ENCODE measurements around the gene NOP9. TPM values are rescaled to one million over a fixed set of nuclear protein-coding genes. Genes with fewer than 3 reads are reported as not detected.
"Not testable (repeated sequence)": the region's sequence is repeated elsewhere in the genome, so short reads cannot be mapped to it uniquely, and the experiment has no call there.

Gene NOP9
- total RNA-seq, 4 donors from 2014 or later, result 16.6 to 29.2 (median 21.6) TPM

GRCh38 chr14:24351517-24351916 lies 51.9 kb downstream of the NOP9 start:
- no peaks in the 10 kb centered on the region for H3K9me3 ChIP-seq
- H3K27me3 ChIP-seq, result no peaks in the 10 kb centered on the region
- no peak for TF ChIP-seq CTCF (IDR thresholded peaks at IDR 0.05)
- TF ChIP-seq POLR2A (IDR thresholded peaks at IDR 0.05; ENCODE audit: low read depth), result no peak
- no peak for TF ChIP-seq POLR2AphosphoS5 (IDR thresholded peaks at IDR 0.05)
- TF ChIP-seq EP300 (IDR thresholded peaks at IDR 0.05), result no peak
- H3K4me1 ChIP-seq, result peaks cover 0 to 24% (median 21%) of the 10 kb centered on the region in 4 donors
- H3K27ac ChIP-seq (replicated peaks in 1 of 4), result no peak overlapping the region
- WGBS, result 20% methylated on average over 4 of the region's 4 CpGs
- no peaks in the 10 kb centered on the region for H3K36me3 ChIP-seq
- DNase-seq (ENCODE audit: extremely low spot score), result no peak
- intact Hi-C loops (cut with DNase I), result no loop called here
- no peak overlapping the region for H3K4me3 ChIP-seq

GRCh38 chr14:24353559-24354481 lies 54.2 kb downstream of the NOP9 start:
- intact Hi-C loops (cut with DNase I), result no loop called here
- DNase-seq (ENCODE audit: extremely low spot score), result no peak
- Histone ChIP-seq H3K27ac (replicated peaks in 1 of 4) (peak overlapping the region; percentile 5 to 65 (median 26)), H3K4me3 (no peak overlapping the region), H3K36me3 (no peaks in the 10 kb centered on the region), H3K9me3 (no peaks in the 10 kb centered on the region), H3K27me3 (no peaks in the 10 kb centered on the region), H3K4me1 (peaks cover 0 to 24% (median 21%) of the 10 kb centered on the region in 4 donors)
- 79% methylated on average over 5 of the region's 5 CpGs for WGBS
- TF ChIP-seq POLR2A (IDR thresholded peaks at IDR 0.05; ENCODE audit: low read depth), result no peak
- TF ChIP-seq CTCF (IDR thresholded peaks at IDR 0.05), result no peak
- no peak for TF ChIP-seq EP300 (IDR thresholded peaks at IDR 0.05)
- no peak for TF ChIP-seq POLR2AphosphoS5 (IDR thresholded peaks at IDR 0.05)

GRCh38 chr14:24354482-24354825 lies 54.8 kb downstream of the NOP9 start:
- H3K27me3 ChIP-seq; H3K36me3 ChIP-seq; intact Hi-C loops (cut with DNase I); H3K4me3 ChIP-seq; H3K9me3 ChIP-seq; DNase-seq (ENCODE audit: extremely low spot score): not testable (repeated sequence)
- peaks cover 0 to 24% (median 21%) of the 10 kb centered on the region in 4 donors for H3K4me1 ChIP-seq
- peak overlapping the region in 3 of 4 donors; percentile 5 to 65 (median 26) for H3K27ac ChIP-seq (replicated peaks in 1 of 4)
- 71% methylated on average over 3 of the region's 3 CpGs for WGBS

GRCh38 chr14:24355009-24355408 lies 55.4 kb downstream of the NOP9 start:
- peaks cover 0 to 24% (median 21%) of the 10 kb centered on the region in 4 donors for H3K4me1 ChIP-seq
- H3K4me3 ChIP-seq, result no peak overlapping the region
- intact Hi-C loops (cut with DNase I), result no loop called here
- H3K36me3 ChIP-seq, result no peaks in the 10 kb centered on the region
- 87% methylated on average over 7 of the region's 7 CpGs for WGBS
- no peaks in the 10 kb centered on the region for H3K27me3 ChIP-seq
- H3K9me3 ChIP-seq, result no peaks in the 10 kb centered on the region
- H3K27ac ChIP-seq (replicated peaks in 1 of 4), result no peak overlapping the region
- no peak for TF ChIP-seq POLR2A (IDR thresholded peaks at IDR 0.05; ENCODE audit: low read depth)
- no peak for TF ChIP-seq POLR2AphosphoS5 (IDR thresholded peaks at IDR 0.05)
- no peak for TF ChIP-seq EP300 (IDR thresholded peaks at IDR 0.05)
- TF ChIP-seq CTCF (IDR thresholded peaks at IDR 0.05), result no peak
- DNase-seq (ENCODE audit: extremely low spot score), result no peak

GRCh38 chr14:24356208-24356607 lies 56.6 kb downstream of the NOP9 start:
- Histone ChIP-seq H3K27me3 (no peaks in the 10 kb centered on the region), H3K9me3 (no peaks in the 10 kb centered on the region), H3K4me3 (no peak overlapping the region), H3K36me3 (no peaks in the 10 kb centered on the region), H3K27ac (replicated peaks in 1 of 4) (no peak overlapping the region), H3K4me1 (peaks cover 0 to 24% (median 21%) of the 10 kb centered on the region in 4 donors)
- no peak for DNase-seq (ENCODE audit: extremely low spot score)
- 90% methylated on average over 4 of the region's 4 CpGs for WGBS
- intact Hi-C loops (cut with DNase I), result no loop called here
- no peak for TF ChIP-seq CTCF (IDR thresholded peaks at IDR 0.05)
- TF ChIP-seq POLR2A (IDR thresholded peaks at IDR 0.05; ENCODE audit: low read depth), result no peak
- TF ChIP-seq EP300 (IDR thresholded peaks at IDR 0.05), result no peak
- no peak for TF ChIP-seq POLR2AphosphoS5 (IDR thresholded peaks at IDR 0.05)

Small RNAs within 50 kb of the gene (small RNA-seq; reads per million reads assigned to genes)
- gene RF00026, result 0 reads per million in 3 donors

Other genes with a start within 250 kb of the NOP9 start
- gene CARMIL3, start 247.8 kb upstream of the NOP9 start, total RNA-seq, result under 1 TPM in 2 of 4 donors, not detected in 2; 0.17 to 0.29 TPM
- gene CPNE6, start 228.3 kb upstream of the NOP9 start, total RNA-seq, result under 1 TPM in 3 of 4 donors, not detected in 1; 0.26 to 0.34 (median 0.33) TPM
- 10 to 100 TPM in 3 of 4 donors, 1 to 10 TPM in 1; 9.1 to 20.7 (median 12.5) TPM for gene PCK2, start 205.5 kb upstream of the NOP9 start, total RNA-seq
- gene DCAF11, start 185.1 kb upstream of the NOP9 start, total RNA-seq, result 10 to 100 TPM; 56.0 to 74.9 (median 66.8) TPM
- 1 to 10 TPM; 1.8 to 3.3 (median 3.0) TPM for gene NRL, start 184.9 kb upstream of the NOP9 start, total RNA-seq
- gene FITM1, start 169.2 kb upstream of the NOP9 start, total RNA-seq, result under 1 TPM in 3 of 4 donors, not detected in 1; 0.34 to 0.83 (median 0.52) TPM
- gene PSME1, start 163.7 kb upstream of the NOP9 start, total RNA-seq, result 100 to 1,000 TPM; 129 to 158 (median 143) TPM
- 10 to 100 TPM in 3 of 4 donors, 1 to 10 TPM in 1; 8.8 to 14.4 (median 12.2) TPM for gene EMC9, start 158.3 kb upstream of the NOP9 start, total RNA-seq
- gene PSME2, start 153.2 kb upstream of the NOP9 start, total RNA-seq, result 10 to 100 TPM; 32.8 to 64.3 (median 42.6) TPM
- gene RNF31, start 152.4 kb upstream of the NOP9 start, total RNA-seq, result 10 to 100 TPM; 21.7 to 33.3 (median 26.8) TPM
- 10 to 100 TPM; 39.5 to 78.3 (median 63.2) TPM for gene IRF9, start 138.6 kb upstream of the NOP9 start, total RNA-seq
- gene REC8, start 127.8 kb upstream of the NOP9 start, total RNA-seq, result 1 to 10 TPM; 4.6 to 5.9 (median 5.0) TPM
- 10 to 100 TPM; 12.9 to 41.6 (median 25.2) TPM for gene IPO4, start 111.0 kb upstream of the NOP9 start, total RNA-seq
- gene TM9SF1, start 104.4 kb upstream of the NOP9 start, total RNA-seq, result 10 to 100 TPM; 27.0 to 44.6 (median 43.8) TPM
- gene TSSK4, start 94.2 kb upstream of the NOP9 start, total RNA-seq, result under 1 TPM in 2 of 4 donors, not detected in 2; 0.57 to 0.58 TPM
- gene CHMP4A, start 86.4 kb upstream of the NOP9 start, total RNA-seq, result 100 to 1,000 TPM in 2 of 4 donors, 10 to 100 TPM in 2; 75.4 to 135 (median 94.9) TPM
- gene MDP1, start 83.8 kb upstream of the NOP9 start, total RNA-seq, result 10 to 100 TPM; 11.1 to 17.5 (median 14.4) TPM
- gene NEDD8, start 67.5 kb upstream of the NOP9 start, total RNA-seq, result 100 to 1,000 TPM; 117 to 152 (median 131) TPM
- 10 to 100 TPM; 43.1 to 53.4 (median 50.5) TPM for gene GMPR2, start 66.9 kb upstream of the NOP9 start, total RNA-seq
- gene TINF2, start 57.2 kb upstream of the NOP9 start, total RNA-seq, result 10 to 100 TPM; 49.4 to 89.0 (median 81.0) TPM
- gene TGM1, start 36.7 kb upstream of the NOP9 start, total RNA-seq, result 1 to 10 TPM in 2 of 4 donors, under 1 TPM in 2; 0.52 to 3.3 (median 1.6) TPM
- gene RABGGTA, start 28.3 kb upstream of the NOP9 start, total RNA-seq, result 10 to 100 TPM; 14.6 to 27.8 (median 20.3) TPM
- gene DHRS1, start 70 bp upstream of the NOP9 start, total RNA-seq, result 10 to 100 TPM; 13.9 to 22.4 (median 19.2) TPM
- 10 to 100 TPM in 1 of 4 donors, 1 to 10 TPM in 3; 6.6 to 12.5 (median 8.1) TPM for gene CIDEB, start 8.1 kb downstream of the NOP9 start, total RNA-seq
- 1 to 10 TPM; 1.7 to 3.7 (median 2.4) TPM for gene LTB4R2, start 10.3 kb downstream of the NOP9 start, total RNA-seq
- 1 to 10 TPM in 3 of 4 donors, under 1 TPM in 1; 0.42 to 6.0 (median 2.9) TPM for gene LTB4R, start 11.7 kb downstream of the NOP9 start, total RNA-seq
- gene ADCY4, start 35.2 kb downstream of the NOP9 start, total RNA-seq, result 10 to 100 TPM; 21.5 to 36.9 (median 27.9) TPM
- 1 to 10 TPM; 3.8 to 6.4 (median 6.1) TPM for gene RIPK3, start 40.1 kb downstream of the NOP9 start, total RNA-seq
- gene NFATC4, start 68.3 kb downstream of the NOP9 start, total RNA-seq, result 10 to 100 TPM; 38.8 to 65.2 (median 48.3) TPM
- gene NYNRIN, start 99.2 kb downstream of the NOP9 start, total RNA-seq, result 10 to 100 TPM in 3 of 4 donors, 1 to 10 TPM in 1; 8.0 to 21.2 (median 13.4) TPM
- gene CBLN3, start 129.8 kb downstream of the NOP9 start, total RNA-seq, result 1 to 10 TPM; 1.2 to 2.2 (median 1.9) TPM
- 10 to 100 TPM; 46.5 to 75.8 (median 58.4) TPM for gene KHNYN, start 130.1 kb downstream of the NOP9 start, total RNA-seq
- gene SDR39U1, start 142.9 kb downstream of the NOP9 start, total RNA-seq, result 10 to 100 TPM; 23.9 to 48.6 (median 33.5) TPM
- gene CMA1, start 208.4 kb downstream of the NOP9 start, total RNA-seq, result 1 to 10 TPM in 3 of 4 donors, not detected in 1; 1.2 to 8.0 (median 2.6) TPM

All from esophagus muscularis mucosa (tissue), 4 donors.